RWPE1 (cell line): Measurements from ENCODE around the gene AK5.
A peak's percentile ranks its signal among the peaks of the same experiment; 100 is the strongest.
"Not testable (repeated sequence)": the region's sequence is repeated elsewhere in the genome, so short reads cannot be mapped to it uniquely, and the experiment has no call there.

Source experiments
- CTCF ChIA-PET: fragments of 350-600 bp; sonication (Branson Sonifier 250); formaldehyde crosslinking; extraction: SDS; loops from one replicate; lab custom pipeline; 2021; lab: Yijun Ruan, JAX
- POLR2A ChIA-PET: fragments of 400-600 bp; formaldehyde crosslinking; extraction: SDS; loops from one replicate; lab custom pipeline; 2020; ENCODE audit warnings: antibody characterized with exemption; ENCODE audit not compliant: low non-redundant PET; lab: Yijun Ruan, JAX
- DNase-seq: peaks from one replicate; pipeline ENCODE4 v3.0.0; 2012; ENCODE audit warnings: low spot score
- H3K27ac ChIP-seq: fragments of 450-650 bp; 2 replicates; pipeline ENCODE4 v1.5.1; 2017
- TF ChIP-seq, protein P1 (sequence below): fragments of 450-650 bp; conservative IDR thresholded peaks from 2 replicates; pipeline ENCODE4 v1.5.1; 2017; ENCODE audit warnings: low read depth, mild to moderate bottlenecking

Gene AK5

DNA sequence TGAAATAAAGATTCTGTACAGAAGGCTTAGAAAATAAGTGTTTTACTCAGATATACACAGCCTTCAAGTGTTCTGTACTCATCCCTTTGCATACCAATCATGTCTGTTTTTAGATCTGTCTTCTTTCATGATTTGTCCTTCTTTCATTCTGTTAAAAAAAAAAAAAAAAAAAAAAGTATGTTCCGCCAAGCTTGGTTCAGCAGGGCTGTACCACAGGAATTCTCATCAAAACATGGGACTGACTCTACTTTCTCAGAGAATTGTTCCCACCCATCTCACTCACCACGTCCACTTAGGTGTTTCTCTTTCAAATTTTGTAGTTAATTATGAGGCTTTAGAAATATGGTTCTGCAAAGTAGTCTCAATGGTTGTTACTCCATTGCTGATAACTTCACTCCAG is 119.0 kb downstream of the AK5 start:
- ChIA-PET POLR2A (no interaction called here), CTCF (no interaction called here)
- H3K27ac ChIP-seq = no peak overlapping the region
- no peak for DNase-seq
- TF ChIP-seq, protein P1, sequence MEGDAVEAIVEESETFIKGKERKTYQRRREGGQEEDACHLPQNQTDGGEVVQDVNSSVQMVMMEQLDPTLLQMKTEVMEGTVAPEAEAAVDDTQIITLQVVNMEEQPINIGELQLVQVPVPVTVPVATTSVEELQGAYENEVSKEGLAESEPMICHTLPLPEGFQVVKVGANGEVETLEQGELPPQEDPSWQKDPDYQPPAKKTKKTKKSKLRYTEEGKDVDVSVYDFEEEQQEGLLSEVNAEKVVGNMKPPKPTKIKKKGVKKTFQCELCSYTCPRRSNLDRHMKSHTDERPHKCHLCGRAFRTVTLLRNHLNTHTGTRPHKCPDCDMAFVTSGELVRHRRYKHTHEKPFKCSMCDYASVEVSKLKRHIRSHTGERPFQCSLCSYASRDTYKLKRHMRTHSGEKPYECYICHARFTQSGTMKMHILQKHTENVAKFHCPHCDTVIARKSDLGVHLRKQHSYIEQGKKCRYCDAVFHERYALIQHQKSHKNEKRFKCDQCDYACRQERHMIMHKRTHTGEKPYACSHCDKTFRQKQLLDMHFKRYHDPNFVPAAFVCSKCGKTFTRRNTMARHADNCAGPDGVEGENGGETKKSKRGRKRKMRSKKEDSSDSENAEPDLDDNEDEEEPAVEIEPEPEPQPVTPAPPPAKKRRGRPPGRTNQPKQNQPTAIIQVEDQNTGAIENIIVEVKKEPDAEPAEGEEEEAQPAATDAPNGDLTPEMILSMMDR = no peak

DNA sequence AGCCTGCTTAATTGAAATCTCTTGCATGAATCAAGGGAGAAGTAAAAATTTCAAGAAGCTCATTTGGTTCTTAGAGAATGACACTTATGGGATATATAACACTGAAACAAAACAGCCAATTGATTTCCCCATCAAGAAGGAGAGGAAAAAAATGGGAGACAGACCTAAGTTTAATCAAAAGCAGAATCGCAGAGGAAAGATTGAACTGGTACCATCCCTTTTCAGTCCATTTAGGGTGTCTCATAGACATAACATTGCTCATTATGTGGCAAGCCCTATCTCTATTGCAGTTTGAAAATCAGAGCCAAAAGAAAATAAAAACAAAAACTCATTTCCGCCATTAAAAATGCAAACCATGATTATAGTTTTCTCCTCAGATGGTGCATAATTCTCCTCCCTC is 119.6 kb downstream of the AK5 start:
- ChIA-PET CTCF (no interaction called here), POLR2A (no interaction called here)
- TF ChIP-seq, protein P1 = no peak
- no peak for DNase-seq
- H3K27ac ChIP-seq = no peak overlapping the region

DNA sequence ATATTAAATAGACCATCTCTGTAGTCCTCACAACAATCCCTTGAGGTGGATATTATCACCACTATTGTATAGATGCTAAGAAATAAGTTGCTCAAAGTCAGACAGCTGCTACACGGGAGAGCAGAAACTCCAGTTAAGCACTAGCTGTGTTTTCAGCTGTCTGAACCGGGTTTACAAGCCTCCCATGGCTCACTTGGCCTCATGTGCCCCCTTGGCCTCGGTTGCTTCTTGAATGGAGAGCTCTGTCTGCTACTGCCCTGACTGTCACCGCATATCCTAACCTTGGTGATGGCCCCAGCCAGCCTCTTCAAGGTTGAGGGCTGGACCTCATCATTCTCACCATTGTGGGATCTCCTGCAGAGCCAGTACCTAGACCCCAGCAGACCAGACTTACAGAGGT is 123.4 kb downstream of the AK5 start:
- ChIA-PET POLR2A (no interaction called here), CTCF (interaction anchor here (1.1 kb wide), 1 partner anchor 170 kb away, joined by 3 read pairs; no protein-coding TSS in a partner anchor)
- H3K27ac ChIP-seq = no peak overlapping the region
- TF ChIP-seq, protein P1 = no peak
- DNase-seq = no peak

DNA sequence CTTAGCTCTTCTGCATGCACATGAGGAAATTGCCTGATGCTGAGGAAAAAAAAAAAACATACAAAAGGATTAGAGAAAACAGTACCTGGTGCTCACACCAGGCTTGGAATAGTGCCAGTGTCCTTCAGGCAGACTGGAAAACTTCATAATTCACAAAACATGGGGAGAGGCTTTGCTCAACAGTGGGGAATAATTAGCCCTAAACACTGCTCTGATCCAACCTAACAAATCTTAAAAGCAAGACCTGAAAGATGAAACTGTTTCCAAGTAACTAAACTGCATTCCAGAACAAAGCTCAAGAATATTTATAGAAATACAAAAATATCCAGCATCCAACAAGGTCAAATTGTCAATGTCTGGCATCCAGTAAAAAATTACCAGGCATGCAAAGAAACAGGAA is 124.8 kb downstream of the AK5 start:
- no peak overlapping the region for H3K27ac ChIP-seq
- TF ChIP-seq, protein P1 = no peak
- no peak for DNase-seq
- ChIA-PET CTCF (no interaction called here), POLR2A (no interaction called here)

GRCh38 chr1:77407738-77408375 is 126.0 kb downstream of the AK5 start:
- ChIA-PET CTCF (no interaction called here), POLR2A (no interaction called here)
- TF ChIP-seq, protein P1 = no peak
- no peak for DNase-seq
- H3K27ac ChIP-seq = no peak overlapping the region

GRCh38 chr1:77408933-77409332 is 127.1 kb downstream of the AK5 start:
- POLR2A ChIA-PET, DNase-seq, CTCF ChIA-PET, H3K27ac ChIP-seq: not testable (repeated sequence)

DNA sequence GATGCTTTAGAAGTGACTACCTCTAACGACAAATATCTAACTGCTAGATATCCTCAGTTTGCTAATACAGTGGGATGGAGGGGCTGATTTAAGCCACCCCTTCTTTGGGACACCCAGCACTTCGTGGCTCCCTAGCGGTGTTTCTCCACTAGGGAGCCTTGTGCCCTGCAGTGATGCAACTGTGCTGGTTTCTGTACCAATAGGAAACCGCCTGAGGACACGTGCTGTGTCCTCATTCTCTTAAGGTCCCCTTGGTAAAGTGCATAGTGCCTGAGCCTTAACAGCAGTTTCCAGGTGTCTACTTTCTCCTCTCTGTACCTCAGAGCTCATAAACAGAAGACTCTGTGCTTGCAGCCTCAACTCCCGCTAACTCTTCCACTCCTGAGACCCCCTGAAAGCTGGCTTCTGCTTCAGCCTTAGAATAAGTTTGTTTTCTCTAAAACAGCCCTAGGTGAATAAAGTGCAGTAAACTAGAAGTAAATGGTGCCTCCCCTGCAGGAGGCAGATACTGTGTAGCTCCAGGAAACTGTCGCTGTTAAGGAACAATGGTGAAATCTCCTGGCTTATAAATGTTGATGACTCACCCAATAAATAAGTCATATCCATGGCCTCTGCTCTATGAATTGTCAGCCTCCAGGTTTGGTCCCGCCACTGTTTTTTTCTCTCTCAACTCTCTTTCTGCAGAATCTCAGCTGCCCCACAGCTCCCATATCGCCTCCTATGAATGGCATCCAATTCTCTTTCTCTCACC is 130.4 kb downstream of the AK5 start:
- DNase-seq = peak; percentile 38

More for the DNA sequence above, 130.4 kb downstream of the AK5 start:
- no peak overlapping the region for H3K27ac ChIP-seq
- ChIA-PET CTCF (no interaction called here), POLR2A (no interaction called here)
- TF ChIP-seq, protein P1 = no peak
